Right lung (tissue), 10 donors: ENCODE data around the gene SERPINA12. TPM values are rescaled to one million over a fixed set of nuclear protein-coding genes. Genes with fewer than 3 reads are reported as not detected.

Experiments
- DNase-seq, 2 donors: peaks; one replicate each; pipeline ENCODE4 v3.0.0-alpha.2; 2013
- long read RNA-seq, 8 donors: transcript quantifications; one replicate each; lab custom pipeline, GENCODE V29; 2026
- polyA plus RNA-seq, 5 donors: library from polyadenylated mRNA; unstranded; fragments of 120-200 nt; gene quantifications; one replicate each; pipeline versions ENCODE4 v1.2.1 to v1.2.3, GENCODE V29; 2013; ENCODE audit warnings: inconsistent platforms in 1 of 5, low replicate concordance in 1 of 5; ENCODE audit not compliant: insufficient read length in 5 of 5, insufficient read depth in 1 of 5

Gene SERPINA12, protein sequence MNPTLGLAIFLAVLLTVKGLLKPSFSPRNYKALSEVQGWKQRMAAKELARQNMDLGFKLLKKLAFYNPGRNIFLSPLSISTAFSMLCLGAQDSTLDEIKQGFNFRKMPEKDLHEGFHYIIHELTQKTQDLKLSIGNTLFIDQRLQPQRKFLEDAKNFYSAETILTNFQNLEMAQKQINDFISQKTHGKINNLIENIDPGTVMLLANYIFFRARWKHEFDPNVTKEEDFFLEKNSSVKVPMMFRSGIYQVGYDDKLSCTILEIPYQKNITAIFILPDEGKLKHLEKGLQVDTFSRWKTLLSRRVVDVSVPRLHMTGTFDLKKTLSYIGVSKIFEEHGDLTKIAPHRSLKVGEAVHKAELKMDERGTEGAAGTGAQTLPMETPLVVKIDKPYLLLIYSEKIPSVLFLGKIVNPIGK
- polyA plus RNA-seq: not detected
- long read RNA-seq, donor 1: 0 reads
- long read RNA-seq, donor 2: 0 reads
- long read RNA-seq, donor 3: 0 reads
- long read RNA-seq, donor 4: 0 reads
- long read RNA-seq, donor 5: 0 reads
- long read RNA-seq, donor 6: 0 reads
- long read RNA-seq, donor 7: 0 reads
- long read RNA-seq, donor 8: 0 reads

GRCh38 chr14:94509356-94509755, at the start of gene SERPINA12:
TSS of gene SERPINA12 (minus strand) at chr14:94509469. CDS start at chr14:94498397, 11,072 bp downstream.
- DNase-seq: no peak

- DNase-seq: no peak
Measured at GRCh38 chr14:94558842-94559241, 49.6 kb upstream of the SERPINA12 start.

GRCh38 chr14:94557327-94557726, 48.1 kb upstream of the SERPINA12 start:
- DNase-seq: no peak

- DNase-seq: no peak
Measured at GRCh38 chr14:94555991-94556390, 46.7 kb upstream of the SERPINA12 start.

DNA sequence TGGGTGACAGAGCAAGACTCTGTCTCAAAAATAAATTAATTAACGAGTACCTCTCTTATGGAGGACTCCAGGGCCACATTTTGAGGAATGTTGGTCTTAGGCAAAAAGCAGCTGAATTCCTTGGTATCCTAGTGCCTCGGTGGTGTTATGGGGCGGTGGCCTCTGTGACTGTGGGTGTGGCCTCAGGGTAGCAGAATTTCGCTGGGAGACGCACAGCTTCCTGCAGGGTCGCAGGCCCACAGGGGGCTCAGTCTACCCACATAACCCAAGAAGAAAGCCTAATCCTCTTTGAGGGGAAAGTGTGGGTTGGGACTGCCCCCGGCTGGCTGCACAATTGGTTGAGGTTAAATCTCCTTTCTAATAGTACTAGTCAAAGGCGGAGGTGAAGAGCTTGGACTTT, 40.8 kb upstream of the SERPINA12 start:
- no peak for DNase-seq

GRCh38 chr14:94548999-94549985, 40.0 kb upstream of the SERPINA12 start:
- peak; percentile 29 to 49 for DNase-seq

DNA sequence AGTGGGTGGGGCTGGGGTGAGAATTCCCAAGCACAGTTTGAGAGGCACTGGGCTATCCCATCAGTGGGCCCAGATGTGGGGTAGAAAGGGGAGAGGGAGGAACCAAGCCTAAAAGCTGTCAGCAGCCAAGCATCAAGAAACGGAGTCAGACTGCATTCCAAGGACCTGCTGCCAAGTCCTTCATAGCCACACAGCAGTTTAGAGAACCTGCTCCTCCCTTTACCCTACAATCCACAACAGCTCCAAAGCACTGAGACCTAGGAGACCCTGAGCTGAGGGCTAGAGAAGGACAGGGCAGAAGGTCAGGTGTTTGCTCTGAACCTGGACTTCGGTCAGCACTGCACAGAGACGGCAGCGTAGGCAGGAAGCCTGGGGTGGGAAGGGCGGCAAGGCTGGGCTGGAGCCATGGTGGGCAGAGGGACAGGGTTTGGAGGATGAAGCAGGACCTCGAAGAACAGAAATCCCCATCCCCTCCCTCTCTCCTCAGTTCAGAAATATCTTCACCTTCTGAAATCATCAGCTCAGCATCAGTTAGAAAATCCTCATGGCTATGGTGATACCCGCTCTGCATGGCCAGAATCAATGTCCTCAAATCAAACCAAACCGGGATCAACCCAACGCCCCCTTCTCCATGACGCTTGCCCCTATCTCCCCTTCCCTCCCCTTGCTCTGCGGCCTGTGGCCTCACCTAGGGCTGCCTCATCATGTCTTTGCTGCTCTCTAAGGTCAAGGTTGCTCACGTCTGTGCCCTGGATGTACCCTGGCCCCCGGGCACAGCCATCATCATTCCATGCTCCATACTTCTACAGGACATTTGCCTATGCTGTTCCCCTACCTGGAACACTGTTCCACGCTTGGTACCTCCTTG, 39.1 kb upstream of the SERPINA12 start:
- DNase-seq: no peak

DNA sequence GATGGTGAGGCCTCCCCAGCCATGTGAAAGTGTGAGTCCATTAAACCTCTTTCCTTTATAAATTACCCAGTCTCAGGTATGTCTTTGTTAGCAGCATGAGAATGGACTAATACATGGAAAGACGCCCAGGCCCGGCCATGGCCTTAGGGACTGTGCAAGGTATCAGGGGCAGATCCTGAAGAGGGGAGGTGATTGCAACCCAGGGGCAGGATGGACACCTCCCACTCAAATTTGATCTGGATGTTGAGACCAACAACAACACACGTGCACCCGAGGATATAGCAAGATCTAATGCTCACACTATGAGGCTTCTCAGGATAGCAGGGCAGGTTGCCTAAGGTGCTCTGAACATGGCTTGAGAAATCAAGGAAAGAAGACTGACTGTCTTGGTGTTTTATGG, 38.5 kb upstream of the SERPINA12 start:
- DNase-seq: no peak

DNA sequence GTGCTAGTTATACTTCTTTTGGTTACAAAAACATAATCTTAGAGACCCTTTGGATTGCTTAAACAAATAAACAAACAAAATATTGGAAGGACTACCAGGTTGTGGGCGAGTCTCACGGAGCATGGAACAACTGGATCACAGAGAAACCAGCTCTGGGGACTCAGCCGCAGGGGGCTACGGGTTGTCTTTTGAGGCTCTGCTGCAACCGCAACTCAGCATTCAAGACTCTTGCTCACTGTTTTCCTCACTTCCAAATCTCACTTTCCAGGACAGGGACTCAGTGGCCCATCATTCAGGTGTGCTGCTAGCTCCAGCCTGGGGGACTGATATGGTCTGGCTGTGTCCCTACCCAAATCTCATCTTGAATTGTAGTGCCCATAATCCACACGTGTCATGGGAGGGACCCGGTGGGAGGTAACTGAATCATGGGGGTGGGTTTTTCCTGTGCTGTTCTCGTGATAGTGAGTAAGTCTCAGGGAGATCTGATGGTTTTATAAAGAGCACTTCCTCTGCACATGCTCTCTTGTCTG, 37.9 kb upstream of the SERPINA12 start:
- no peak for DNase-seq

DNA sequence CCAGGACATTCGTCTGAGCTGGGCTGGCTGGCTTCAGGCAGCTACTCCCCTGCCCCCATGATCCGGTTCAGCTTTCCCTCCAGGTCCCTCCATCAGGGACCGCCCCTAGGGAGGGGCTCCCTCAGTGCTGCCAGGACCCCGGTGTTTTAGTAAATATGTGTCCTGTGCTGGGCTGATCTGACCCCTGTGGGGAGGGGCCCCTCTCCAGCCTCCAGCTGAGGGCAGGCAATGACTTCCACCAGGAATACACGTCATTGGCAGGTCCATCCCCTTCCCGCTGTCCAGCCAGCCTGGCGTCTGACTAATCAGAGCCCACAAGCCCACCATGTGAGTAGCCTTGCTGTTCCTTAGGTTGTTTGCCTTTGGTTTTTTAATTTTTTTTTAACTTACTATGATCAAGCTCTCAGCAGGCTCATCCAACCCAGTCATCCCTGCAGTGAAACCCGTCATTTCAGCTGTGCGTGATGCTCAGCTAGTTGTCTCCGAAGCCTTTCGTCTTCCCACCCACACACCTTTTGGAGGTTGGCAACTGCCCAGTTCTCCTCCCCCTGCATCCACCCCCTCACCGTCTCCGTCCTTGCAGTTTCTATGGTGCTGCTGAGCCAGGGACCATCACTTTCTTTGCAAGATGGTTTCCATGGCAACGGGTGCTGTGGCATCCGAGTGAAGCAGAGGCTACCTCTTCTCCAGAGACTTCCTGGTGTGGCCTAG, 36.0 kb upstream of the SERPINA12 start:
- DNase-seq: no peak

DNA sequence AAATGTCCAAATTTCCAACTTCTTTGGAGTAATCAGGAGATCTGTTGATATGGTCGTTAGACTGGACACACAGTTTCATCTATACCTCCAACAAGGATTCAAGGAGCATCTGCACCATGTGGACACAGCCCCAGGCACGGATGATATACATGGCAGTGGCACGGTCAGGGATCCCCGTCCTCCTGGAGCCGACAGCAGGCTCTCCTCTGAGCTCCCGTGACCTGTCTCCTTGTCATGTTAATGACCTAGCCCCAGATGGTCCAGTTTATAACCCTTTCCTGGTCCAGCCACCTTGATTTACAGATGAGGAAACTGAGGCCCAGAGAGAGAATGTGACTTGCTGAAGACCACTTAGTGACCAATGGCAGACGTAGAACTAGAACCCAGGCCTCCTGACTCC, 35.5 kb upstream of the SERPINA12 start:
- no peak for DNase-seq

DNA sequence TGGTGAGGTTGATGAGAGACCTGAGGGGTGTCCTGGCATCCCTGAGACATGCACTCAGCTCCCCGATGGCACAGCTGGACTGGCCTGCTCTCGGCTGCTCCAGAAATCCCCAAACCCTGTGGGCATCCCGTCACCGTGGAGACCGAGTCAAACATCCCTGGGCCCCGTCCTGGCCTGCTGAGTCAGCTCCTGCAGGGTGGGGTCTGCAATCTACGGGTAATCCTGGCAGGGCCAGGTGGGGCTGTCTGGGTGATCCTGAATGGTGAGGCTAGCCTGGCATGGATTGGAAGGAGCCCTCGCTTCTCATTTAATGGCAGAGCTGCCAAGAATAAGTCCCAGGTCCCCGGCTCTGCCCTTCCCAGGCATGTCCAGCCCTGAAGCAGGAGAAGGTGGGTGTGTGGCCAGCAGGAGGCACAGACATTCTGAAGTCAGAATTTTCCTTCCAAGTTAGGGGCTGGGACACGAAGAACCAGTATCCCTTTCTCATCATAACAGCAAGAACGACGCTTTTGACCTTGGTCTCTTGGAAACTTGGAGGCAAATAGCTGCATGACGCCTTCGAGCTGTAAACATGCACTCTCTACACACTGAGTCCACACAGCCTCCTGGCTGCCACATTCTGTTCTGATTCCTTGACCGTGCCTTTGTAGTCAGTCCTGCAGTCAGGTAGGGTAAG, 34.3 kb upstream of the SERPINA12 start:
- no peak for DNase-seq

- DNase-seq: no peak
Measured at GRCh38 chr14:94542811-94543440, 33.7 kb upstream of the SERPINA12 start.

DNA sequence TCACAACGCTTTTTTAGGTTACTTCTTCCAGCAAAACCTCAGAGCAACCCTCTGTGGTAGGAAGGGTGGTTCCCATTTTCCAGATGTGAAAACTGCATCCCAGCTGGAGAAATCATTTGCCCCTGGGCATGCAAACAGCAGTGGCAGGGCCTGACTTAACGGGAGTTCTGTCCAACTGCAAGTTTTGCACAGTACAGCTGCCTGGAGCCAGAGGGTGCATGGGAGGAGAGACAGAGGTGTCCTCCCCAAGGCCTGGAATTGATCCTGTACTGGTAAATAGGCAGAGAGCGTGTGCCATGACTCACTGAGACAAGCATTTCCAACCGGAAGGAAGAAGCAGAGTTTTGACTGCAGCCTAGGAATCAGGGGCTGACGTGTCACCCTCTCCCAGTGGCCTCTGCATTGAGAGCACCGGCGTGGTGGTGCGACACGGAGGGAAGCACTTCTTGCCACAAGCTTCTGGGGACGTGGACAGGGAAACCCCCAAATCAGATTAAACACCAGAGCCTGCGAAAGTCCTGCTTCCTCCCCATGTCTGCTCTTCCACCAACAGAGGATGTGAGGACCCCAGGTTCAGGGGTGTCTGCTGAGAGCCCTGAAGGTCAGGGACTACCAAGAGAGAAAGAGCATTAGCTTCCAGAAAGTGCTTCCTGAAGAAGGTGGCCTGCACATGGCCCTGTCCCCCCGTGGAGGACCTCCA, 33.0 kb upstream of the SERPINA12 start:
- no peak for DNase-seq

DNA sequence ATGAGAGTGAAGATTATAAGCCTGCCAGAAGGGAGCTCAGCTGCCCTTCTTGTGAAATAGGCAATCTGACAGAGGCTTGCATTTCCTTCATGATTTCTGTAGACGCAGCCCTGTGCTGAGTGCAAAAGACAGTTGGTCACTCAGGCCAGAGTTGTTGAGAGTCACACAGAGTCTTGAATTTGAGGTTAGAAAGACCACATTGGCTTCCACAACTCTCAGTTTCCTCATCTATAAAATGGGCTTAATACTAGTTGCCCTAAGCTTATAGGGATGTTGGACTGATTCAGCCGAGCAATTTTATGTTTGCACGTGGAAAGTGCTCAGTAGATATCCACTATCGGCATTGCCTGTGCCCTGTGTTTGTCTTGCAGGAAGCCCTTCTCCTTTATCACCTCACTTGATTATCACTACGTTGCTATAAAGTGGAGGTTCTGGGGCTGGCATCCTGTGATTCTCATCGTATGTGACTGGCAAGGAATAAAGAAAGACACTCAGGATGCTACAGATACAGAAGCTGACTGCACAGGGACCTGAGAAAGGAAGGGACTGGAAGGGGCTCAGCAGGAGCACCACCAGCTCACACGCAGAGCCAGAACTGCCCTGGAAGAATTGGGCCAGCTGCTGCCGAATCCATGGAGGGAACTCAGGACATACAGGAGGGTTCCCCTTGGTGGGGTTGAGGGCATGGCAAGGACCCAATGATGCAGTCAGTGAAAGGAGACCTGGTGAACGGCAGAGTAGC, 32.1 kb upstream of the SERPINA12 start:
- no peak for DNase-seq

DNA sequence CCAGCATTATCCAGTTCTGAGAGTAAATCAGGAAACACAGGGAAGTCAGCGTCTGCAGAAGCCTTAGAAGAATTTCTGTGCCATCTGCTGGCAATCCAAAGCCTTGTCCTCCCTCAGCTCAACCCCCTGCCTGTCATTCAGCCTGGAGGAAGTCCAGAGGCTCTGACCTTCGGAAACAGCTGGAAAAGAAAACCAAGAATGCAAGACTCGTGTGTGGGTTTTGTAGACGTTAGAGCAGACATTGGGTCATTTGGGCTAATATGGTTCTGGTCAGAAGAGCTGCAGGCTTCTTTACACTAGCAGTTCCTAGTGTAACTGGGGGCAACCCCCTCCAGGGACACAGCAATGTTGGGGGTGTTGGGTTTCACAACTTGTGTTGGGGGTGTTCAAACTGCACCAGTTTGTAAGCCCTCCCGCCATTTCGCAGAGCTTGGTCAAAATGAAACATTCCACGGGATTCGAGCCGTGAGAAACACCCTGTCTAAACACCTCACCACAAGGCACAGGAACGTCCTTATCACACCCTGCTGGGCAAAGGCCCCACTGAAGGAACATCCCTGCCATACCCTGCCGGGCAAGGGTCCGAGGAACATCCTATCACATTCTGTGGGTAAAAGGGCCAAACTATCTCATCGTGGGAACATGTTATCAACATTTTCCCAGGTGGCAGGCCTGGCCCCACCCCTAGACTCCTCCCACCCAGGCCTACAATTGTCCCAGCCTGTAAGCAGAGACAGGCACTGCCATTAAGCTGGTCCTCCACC, 30.9 kb upstream of the SERPINA12 start:
- DNase-seq: peak in 1 of 2 donors; percentile 19

DNA sequence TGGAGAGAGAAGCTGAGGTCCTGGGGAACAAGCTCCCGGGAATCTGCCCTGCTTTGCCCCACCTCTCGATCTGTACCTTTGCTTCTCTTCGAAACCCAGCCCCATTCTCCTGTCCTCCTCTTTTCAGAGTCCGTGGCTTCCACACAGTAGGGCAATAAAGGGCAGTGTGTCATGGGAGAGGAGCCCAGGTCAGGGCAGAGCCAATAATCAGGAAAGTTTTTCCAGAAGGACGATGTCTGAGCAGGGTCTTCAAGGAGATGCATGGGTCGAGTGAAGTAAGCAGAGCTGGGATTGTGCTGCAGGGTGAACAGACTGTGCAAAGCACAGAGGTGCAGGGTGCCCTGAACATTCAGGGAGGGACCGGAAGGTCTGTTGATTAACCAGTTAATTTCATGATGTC, 29.9 kb upstream of the SERPINA12 start:
- no peak for DNase-seq
